Activated CD4-positive, alpha-beta T cell treated with anti-CD3 and anti-CD28 coated beads, Interleukin-2, amount 50 U/mL, for 4 hours (primary cell): ENCODE results near the gene RHOBTB3.
"Not testable (repeated sequence)": the region's sequence is repeated elsewhere in the genome, so short reads cannot be mapped to it uniquely, and the experiment has no call there.

Experiments
- DNase-seq, 2 experiments: peaks; one replicate each; pipeline ENCODE4 v3.0.0-alpha.2; 2020

Gene RHOBTB3

DNA sequence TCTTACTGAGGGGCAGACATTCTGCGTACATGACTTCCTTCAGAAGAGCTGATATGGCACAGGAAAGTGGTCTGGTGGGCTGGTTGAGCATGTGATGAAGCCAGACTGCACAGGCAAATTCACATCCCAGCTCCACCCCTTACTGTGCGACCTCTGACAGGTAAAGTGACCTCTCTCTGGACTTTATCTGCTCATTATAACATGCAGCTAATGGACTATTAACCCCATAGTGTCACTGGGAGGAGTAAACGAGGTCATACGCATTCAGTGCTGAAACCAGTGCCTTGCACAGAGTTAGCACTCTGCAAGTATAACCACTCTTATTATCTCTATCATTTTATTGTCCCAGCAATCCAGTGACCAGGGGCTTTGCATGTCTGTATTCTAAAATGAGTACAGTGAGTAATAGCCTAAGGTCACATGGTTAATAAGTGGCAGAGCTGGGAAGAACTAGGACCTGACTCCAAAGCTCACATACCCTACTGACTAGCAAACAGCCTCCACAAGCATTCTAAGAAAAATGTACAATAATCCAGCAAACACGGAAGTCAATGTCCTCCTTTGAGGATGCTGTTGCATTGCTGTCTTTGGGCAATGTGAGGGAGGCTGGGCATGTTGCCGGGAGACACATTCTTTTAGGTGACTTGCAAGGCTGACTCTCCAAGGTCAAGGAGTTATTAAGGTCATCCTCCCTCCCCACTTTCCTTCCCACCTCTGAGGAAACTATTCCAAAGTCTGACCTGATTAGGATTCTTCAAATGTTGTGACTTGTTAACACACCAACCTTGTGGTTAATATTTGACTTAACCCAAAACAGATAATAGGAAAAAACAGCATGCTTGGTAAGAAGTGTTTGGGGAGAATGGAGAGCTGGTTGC lies 72.4 kb downstream of the RHOBTB3 start:
- DNase-seq: no peak

DNA sequence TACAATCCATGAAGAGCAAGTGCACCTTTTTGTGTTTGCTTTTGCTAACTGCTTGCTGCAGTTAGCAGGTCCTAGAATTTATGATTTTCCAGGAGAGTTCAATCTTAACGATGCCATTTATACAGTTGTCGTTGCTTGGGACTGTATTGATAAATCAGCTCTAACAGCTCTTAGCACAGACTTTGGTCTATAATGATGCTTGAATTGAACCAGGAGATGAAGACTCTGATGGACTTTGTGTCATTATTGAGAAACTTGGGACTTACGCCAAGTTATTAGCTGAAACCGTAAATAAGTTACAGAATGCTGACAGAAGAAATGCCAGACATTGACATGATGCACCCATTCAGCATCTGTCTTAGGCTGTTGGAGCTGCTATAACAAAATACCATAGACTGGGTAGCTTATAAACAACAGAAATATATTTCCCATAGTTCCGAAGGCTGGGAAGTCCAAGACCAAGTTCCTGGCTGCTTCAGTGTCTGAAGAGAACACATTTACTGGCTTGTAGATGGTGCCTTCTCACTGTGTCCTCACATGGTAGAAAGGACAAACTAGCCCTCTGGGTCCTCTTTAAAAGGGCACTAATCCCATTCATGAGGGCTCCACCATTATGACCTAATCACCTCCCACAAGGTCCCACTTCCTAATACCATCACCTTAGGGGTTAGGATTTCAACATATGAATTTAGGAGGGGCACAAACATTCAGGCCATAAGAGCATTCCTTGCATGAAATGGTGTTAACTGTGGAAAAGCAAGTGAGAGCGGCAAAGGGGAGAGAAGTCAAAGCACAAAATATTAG lies 73.8 kb downstream of the RHOBTB3 start:
- no peak for DNase-seq

DNA sequence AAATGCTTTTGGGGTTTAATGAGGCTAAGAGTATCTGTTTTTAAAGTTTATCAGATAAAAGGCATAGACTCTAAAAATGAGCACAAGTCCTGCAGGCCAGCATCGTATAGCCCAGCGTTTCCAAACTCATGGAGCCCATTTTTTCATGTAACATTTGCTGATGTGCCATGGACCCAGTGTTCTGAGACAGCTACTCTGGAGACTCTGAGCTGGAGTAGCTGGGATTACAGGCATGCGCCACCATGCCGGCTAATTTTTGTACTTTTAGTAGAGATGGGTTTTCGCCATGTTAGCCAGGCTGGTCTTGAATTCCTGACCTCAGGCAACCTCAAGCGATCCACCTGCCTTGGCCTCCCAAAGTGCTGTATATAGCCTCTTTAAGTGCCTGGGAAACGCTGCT lies 75.6 kb downstream of the RHOBTB3 start:
- no peak for DNase-seq

DNA sequence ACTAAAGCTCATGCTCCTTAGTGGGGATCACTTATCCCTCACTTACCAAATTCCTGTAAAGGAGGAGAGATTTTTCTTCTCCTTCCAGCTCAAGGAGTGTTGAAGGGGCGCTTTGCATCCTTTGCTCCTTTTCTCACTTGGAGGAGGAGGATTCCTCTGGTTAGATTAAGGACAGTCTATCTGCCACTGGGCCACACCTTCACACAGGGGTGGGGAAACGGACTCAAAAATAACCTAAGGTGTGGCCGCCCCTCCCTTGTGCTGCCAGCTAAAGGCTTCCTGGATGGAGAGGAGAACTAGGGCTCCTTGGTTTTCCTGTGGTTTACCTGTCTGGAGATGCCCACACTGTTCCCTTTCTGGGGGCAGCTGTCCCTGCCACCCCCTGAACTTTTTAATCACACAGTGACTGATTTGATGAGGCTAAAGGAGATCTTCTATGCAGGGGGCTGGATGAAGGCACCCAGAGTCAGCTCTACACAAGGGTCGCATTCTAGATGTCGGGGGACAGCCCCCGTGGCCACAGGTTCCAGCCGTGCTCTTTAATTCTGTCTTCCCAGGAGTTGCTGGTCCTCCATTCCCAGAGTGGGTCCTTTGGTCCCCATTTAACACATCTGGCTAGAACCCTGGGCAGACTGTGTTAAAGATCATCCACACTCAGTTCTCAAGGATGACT lies 77.0 kb downstream of the RHOBTB3 start:
- no peak for DNase-seq

DNA sequence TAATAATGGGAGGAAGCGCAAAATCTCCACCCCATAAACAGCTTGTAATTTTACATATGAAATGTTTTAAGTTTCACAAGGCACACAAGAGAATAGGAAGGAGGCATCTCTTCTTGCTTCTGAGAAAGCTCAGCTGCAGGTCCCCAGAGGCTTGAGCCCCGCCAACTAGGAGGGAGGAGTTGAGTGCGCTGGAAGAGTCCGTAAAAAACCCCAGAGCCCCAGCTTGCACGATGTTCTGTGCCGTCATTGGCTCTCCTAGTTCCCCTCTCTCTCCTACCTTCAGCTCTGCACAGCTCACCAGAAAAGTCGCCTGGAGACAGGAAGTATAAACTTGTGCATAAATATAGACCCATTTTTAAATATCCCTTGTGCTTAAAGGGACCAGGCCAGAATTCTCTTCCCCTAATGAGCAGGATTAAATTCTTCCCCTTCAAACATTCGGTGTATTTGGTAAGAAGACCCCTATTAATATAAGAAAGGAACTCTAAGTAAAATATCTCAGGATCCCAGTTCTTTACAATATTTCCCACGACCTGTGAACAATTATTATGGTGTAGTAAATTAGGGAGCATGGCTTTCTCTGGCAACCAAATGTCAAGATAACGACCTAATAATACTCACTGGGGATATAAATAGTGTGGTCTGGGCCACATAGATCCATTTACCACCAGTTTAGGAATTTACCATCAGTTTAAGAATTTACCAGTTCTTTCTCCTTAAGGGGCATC lies 77.7 kb downstream of the RHOBTB3 start:
- DNase-seq: peak; percentile 64 to 69

DNA sequence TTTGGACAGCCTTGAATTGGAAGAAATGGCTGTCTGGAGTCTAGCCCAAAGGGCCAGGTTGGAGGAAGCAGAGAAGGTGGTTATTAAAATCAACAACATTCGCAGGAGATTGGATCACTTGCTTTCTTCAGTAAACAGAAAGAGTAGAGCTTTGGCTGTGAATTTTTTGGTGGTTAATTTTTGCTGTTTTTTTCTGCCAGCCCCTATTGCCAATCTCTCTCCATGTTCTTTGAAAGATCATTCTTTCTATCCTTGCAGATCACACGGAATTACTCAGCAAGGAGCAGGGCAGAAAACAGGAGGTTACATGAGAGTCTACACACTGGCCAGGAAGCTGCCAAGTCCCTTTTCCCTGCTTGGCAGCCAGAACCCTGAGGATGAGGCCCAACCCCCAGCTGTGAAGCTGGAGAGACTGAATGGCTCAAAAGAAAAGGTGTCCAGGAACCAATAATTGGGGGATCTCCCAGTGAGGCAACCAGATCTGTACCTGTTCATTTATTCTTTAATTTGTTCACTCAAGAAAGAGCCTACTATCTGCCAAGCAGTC lies 78.4 kb downstream of the RHOBTB3 start:
- DNase-seq: no peak

DNA sequence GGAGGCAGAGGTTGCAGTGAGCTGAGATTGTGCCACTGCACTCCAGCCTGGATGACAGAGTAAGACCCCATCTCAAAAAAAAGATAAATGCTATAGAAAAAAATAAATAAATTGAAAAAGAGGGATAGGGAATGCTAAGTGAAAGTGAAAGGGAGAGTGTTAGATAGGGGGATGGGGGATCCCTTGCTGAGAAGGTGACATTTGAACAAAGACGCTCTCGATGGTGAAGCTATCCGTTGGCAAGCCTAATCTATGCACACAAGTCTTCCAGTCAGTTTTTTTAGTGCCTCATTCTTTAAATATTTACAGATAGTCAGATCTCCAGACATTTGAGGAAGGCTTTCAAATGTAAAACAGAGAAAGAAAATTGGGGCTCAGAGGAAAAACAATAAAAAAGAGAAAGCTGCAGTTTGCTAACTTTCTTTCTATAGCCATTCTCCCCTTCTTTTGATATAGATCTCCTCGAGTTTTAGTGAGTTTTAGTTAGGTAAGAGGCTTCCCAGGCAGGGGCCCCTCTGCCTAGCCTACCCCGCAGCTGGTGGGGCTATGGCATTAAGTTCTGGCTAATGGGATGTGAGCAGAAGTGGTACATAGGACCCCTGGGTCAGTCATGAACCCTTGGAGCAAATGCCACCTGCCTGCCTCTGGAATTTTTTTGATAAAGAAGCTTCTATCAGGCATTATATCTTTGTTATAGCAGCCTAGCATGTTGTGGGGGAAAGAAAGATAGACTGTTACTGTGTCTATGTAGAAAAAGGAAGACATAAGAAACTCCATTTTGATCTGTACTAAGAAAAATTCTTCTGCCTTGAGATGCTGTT lies 79.4 kb downstream of the RHOBTB3 start:
- no peak for DNase-seq

DNA sequence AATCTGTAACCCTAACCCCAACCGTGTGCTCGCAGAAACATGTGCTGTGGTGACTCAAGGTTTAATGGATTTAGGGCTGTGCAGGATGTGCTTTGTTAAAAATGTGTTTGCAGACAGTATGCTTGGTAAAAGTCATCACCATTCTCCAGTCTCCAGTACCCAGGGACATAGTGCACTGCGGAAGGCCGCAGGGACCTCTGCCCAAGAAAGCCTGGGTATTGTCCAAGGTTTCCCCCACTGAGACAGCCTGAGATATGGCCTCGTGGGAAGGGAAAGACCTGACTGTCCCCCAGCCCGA lies 79.9 kb downstream of the RHOBTB3 start:
- not testable (repeated sequence) for DNase-seq

DNA sequence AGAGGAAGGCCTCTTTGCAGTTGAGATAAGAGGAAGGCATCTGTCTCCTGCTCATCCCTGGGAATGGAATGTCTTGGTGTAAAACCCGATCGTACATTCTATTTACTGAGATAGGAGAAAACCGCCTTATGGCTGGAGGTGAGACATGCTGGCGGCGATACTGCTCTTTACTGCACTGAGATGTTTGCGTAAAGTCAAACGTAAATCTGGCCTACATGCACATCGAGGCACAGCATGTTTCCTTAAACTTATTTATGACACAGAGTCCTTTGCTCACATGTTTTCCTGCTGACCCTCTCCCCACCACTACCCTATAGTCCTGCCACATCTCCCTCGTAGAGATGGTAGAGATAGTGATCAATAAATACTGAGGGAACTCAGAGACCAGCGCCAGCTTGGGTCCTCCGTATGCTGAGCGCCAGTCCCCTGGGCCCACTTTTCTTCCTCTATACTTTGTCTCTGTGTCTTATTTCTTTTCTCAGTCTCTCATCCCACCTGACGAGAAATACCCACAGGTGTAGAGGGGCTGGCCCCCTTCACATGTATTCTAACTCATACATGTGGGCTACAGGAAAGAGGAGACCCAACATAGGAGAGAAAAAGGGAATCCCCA lies 80.4 kb downstream of the RHOBTB3 start:
- DNase-seq: not testable (repeated sequence)

DNA sequence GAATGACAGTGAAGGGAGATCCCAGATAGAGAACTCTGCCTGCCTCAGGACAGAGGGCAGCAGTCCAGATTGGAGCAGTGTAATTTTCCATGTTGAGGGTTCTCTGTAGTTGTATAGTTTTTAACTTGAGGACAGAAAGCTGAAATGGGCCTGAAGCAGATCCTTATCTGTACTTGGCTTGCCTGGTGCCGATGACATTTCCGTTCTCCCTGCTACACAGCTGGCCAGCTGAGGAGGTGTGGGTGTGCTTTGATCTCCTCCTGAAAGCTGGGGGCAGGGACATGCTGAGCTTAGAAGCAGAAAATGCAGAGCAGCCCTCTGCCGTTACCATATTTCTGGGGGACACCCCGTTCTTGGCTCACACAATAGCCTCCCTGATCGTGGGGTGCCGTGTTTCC lies 80.9 kb downstream of the RHOBTB3 start:
- no peak for DNase-seq

DNA sequence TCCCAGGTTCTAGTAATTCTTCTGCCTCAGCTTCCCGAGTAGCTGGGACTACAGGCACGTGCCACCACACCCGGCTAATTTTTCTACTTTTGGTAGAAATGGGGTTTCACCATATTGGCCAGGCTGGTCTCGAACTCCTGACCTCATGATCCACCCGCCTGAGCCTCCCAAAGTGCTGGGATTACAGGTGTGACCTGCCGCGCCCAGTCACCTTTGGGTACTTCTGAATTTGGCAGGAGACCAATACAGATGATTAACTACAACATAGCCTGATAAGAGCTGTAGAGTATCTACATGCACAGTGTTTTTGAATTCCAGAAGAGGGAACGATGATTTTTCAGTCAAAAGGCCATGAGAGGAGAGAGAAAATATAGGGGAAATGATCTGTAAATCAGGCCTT lies 81.9 kb downstream of the RHOBTB3 start:
- not testable (repeated sequence) for DNase-seq

DNA sequence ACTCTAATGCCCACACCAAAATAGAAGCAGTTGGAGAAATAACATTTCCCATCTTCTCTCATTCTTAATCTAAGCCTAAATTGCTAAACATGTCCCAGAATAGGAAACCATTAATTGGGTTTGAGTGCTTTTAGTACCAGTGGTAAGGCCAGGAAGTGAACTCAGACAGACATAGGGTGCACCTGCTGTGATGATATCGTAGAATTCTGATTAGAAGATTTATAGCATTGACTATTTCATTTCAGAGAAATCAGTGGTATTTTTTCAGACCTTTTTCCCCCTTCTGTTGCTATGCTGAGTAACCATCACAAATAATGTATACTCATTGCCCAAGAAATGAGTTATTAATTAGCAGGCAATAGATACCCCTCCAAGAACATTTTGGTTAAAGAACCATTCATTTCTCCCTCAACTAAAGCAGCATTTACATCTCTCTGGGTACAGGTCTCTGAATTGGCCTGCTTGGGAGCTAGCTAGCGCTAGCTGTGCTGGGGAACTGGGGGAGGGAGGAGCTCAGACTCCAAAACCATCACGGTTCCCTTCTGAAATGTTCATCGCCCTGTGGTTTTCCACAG lies 84.1 kb downstream of the RHOBTB3 start:
- DNase-seq: no peak

DNA sequence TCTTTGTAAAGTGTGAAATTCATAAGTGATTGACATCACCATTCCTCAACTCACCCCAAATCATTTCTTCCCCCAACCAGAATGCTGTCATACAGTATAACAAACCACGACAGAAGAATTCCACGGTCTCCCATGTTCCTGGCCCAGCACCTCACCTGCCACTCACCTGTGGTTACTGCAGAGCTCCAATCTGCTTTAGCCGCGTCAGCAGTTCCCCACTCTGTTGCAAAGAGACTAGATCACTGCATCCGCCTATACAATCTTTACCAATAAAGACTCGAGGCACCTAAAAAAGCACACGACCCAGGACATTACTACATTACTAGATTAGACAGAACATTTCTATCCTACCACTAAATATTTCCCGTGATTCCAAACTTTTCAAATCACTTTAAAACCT lies 85.2 kb downstream of the RHOBTB3 start:
- DNase-seq: no peak

DNA sequence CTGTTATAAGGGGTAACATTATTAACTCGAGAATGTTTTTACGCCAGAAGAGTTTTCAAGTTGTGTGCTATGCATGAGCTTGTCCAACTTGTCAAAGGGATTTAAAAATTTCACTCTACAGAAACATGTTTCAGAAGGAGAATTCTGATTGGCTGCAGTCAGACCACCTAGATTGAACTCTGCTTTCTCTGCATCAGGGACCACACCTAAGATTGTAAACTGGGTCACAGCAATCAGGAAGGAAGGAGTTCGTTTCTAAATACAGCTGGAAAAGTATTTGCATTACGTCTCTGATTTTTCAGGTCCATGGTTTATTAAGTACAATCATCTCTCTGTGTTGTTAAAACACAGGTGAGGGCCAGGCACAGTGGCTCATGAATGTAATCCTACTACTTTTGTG lies 85.6 kb downstream of the RHOBTB3 start:
- DNase-seq: no peak

DNA sequence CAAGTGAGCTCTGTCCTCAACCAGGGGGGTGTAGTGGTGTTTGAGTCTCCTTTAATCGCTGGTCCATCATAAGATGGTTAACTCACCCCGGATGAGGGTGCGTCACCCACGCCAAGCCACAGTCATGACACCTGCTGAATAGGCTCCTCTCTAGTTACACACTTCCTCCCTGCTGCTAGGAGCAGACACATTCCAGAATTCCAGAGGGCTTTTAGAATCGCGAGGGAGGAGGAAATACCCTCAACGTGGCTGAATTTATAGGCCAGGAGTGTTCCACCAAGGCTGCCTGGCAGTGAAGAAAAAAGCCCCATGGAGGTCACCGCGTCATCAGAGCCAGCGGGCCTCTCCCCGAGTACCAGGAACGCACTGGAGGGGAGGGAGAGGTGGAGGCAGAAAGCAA lies 86.3 kb downstream of the RHOBTB3 start:
- DNase-seq: no peak

DNA sequence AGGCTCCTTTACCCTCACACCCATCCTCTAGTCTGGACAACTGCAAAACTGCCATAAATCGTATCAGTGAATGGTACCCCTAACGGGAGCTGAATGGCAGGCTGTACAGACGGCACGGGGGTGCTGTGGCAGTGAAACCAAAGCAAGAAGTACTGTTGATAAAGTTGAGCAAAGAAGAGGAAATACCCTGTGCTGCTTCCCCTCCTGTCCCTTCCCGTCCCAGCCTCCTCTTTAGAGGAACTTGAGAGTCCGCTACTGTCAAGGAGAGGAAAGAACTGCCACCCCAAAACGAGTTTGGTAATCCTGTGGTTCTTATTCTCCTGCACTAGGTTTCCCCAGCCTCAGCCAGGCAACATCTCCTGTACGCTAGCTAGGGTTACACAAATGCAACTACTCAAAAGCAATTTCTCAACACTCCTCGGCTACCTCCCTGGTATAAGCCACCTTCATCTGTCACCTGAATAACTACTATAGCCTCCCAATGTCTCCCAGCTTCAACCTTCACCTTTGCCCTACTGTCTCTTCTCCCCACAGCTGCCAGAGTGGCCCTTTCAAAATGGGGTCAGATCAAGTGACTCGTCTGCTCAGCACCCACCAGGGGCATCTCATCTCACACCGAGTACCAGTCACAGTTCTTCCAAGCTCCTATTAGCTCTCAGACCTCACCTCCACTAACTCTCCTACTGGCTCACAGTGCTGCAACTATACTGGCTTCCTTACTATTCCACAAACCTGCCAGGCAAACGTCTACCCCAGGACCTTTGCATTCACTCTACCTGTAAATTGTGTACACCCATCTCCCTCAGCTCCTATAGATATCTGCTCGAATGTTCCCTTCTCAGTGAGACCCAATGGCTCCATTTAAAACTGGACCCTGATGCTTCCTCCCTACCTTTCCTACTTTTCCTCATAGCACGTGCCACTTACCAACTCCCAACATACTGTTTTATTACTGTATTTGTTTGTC lies 87.3 kb downstream of the RHOBTB3 start:
- DNase-seq: no peak

DNA sequence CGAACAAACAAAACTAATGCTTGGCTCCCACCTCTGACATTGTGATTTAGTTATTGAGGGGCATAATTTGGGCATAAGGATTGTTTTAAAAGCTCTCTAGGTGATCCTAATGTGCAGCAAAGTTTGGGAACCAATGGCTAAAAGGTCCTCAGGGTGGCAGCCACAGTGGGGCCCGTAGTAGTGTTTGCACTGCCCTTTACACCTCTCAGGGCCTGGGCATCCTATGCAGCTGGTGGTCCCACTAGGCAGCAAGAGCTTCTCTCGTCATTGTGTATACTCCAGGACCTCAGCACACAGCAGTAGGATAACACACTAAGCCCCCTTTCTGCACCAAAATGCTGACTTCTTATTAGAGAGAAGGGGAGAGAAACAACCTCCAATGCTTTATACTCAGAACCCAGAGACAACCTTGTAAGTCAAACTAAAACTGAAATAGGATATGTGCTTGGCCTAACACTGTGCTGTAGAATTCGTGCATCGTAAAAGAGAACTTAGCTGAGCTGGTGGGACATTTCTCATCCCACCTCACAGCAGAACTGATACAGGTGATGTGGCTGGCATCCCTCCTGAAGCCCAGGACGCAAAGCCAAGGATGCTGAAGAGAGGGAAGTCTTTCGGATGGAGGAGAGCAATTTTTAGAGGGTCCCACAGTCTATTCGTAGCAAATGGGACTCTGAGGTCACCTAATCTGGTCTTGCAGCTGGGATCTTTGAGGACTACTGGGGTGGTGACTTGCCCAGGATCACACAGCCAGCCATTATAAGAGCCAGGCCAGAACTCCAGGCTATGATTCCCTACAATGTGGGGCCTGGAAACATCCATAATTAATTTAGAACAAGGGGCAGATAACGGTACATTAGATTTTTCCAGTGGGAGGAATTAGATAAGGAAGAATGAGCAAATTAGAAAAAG lies 90.2 kb downstream of the RHOBTB3 start:
- no peak for DNase-seq

DNA sequence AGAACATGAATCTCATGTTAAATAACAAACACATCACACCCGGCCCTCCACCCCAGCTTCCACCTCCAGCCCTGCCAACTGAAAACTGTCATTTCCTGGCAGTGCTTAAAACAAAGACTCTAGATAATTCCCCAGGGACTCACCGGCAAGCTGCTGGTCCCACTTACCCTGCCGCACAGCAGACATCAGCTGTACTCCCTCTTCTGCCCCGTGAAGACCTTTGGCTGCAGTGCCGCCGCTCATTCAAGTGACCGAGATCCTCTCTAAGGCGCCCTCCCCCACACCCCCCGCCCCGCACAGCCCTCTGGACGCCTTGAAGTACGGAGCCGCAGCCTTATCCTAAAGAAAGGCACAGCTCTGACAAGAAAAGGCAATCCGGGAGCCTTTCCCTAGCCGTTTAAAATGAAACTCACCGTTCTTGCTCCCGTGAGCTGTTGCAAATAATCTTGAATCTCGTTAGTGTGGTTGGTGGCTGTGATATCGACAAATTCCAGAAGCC lies 91.0 kb downstream of the RHOBTB3 start:
- no peak for DNase-seq
